Fibroblast of lung (primary cell): ENCODE measurements around the gene C12orf42. TPM values are rescaled to one million over a fixed set of nuclear protein-coding genes. Genes with fewer than 3 reads are reported as not detected.

Experiments used
- DNase-seq, 2 donors: peaks; one replicate each; pipeline versions ENCODE4 v3.0.0 to v3.0.0-alpha.2; 2010; ENCODE audit warnings: low read depth in 2 of 2
- H2AFZ ChIP-seq: 2 replicates; pipeline ENCODE4 v1.5.1; 2012; ENCODE audit warnings: low read length, control low read depth, inconsistent platforms
- H3K27ac ChIP-seq: 2 replicates; pipeline ENCODE4 v1.5.1; 2011; ENCODE audit warnings: low read length, control low read depth; ENCODE audit not compliant: insufficient read depth
- H3K27me3 ChIP-seq: 2 replicates; pipeline ENCODE4 v1.5.1; 2011; ENCODE audit warnings: mild to moderate bottlenecking, low read length; ENCODE audit not compliant: control insufficient read depth, insufficient read depth
- H3K36me3 ChIP-seq: 2 replicates; pipeline ENCODE4 v1.5.1; 2011; ENCODE audit warnings: low read length; ENCODE audit not compliant: control insufficient read depth, insufficient read depth
- H3K4me1 ChIP-seq: 2 replicates; pipeline ENCODE4 v1.5.1; 2011; ENCODE audit warnings: low read length; ENCODE audit not compliant: control insufficient read depth, insufficient read depth; ENCODE audit errors: extremely low read depth
- H3K4me2 ChIP-seq: 2 replicates; pipeline ENCODE4 v1.5.1; 2011; ENCODE audit warnings: low read length, control low read depth; ENCODE audit not compliant: insufficient read depth; ENCODE audit errors: extremely low read depth
- H3K4me3 ChIP-seq, 4 experiments: fragments of 200-600 bp in 1 of 4; sonication (generic) in 1 of 4; replicated peaks in 1 of 4; 2 replicates each; pipeline ENCODE4 v1.5.1; 2011 to 2016; ENCODE audit warnings: low read length in 4 of 4, low read depth in 3 of 4, mild to moderate bottlenecking in 3 of 4, control low read depth in 2 of 4, inconsistent platforms in 1 of 4, mixed read lengths in 1 of 4; ENCODE audit not compliant: insufficient read depth in 1 of 4; ENCODE audit errors: control extremely low read depth in 1 of 4
- H3K79me2 ChIP-seq: 2 replicates; pipeline ENCODE4 v1.5.1; 2012; ENCODE audit warnings: mild to moderate bottlenecking, low read length, inconsistent platforms; ENCODE audit not compliant: control insufficient read depth, insufficient read depth
- H3K9ac ChIP-seq: 2 replicates; pipeline ENCODE4 v1.5.1; 2011; ENCODE audit warnings: mild to moderate bottlenecking, low read length, control low read depth; ENCODE audit not compliant: insufficient read depth
- H3K9me3 ChIP-seq: 2 replicates; pipeline ENCODE4 v1.5.1; 2012; ENCODE audit warnings: low read depth, low read length; ENCODE audit not compliant: control insufficient read depth, insufficient read depth
- H4K20me1 ChIP-seq: 2 replicates; pipeline ENCODE4 v1.5.1; 2011; ENCODE audit warnings: low read length; ENCODE audit not compliant: control insufficient read depth, insufficient read depth; ENCODE audit errors: extremely low read depth
- CTCF ChIP-seq, 2 donors: IDR thresholded peaks in 1 of 2; conservative IDR thresholded peaks in 1 of 2; 1 replicate in 1 of 2; 2 replicates in 1 of 2; pipeline ENCODE4 v1.5.1; 2011 to 2012; ENCODE audit warnings: low read length in 2 of 2, control low read depth in 1 of 2, inconsistent platforms in 1 of 2, low read depth in 1 of 2, mild to moderate bottlenecking in 1 of 2
- EZH2 ChIP-seq: IDR thresholded peaks from 2 replicates; pipeline ENCODE4 v1.5.1; 2012; ENCODE audit warnings: low read length, control low read depth, mild to moderate bottlenecking; ENCODE audit errors: missing control alignments
- polyA plus RNA-seq, 2 donors: library from polyadenylated mRNA; depleted of rRNA in 1 of 2; stranded (reverse) in 1 of 2; unstranded in 1 of 2; fragments of >200 nt; gene quantifications; 2 replicates each; pipeline ENCODE4 v1.2.1, GENCODE V29; 2011 to 2012; ENCODE audit warnings: missing spikeins in 1 of 2
- total RNA-seq: library from RNA; depleted of rRNA; stranded (reverse); fragments of >200 nt; gene quantifications from 2 replicates; pipeline ENCODE4 v1.2.1, GENCODE V29; 2014

C12orf42 gene
- total and polyA plus RNA-seq, 2 donors (not counting 1 experiment from before 2014, with no cell fraction given) = not detected

GRCh38 chr12:103538397-103538796 is 42.6 kb upstream of the C12orf42 start:
- H2AFZ ChIP-seq = no peak overlapping the region
- H3K9ac ChIP-seq = no peak overlapping the region
- H3K4me1 ChIP-seq = no peaks in the 10 kb centered on the region
- H3K79me2 ChIP-seq = no peaks in the 10 kb centered on the region
- no peak overlapping the region for H3K4me3 ChIP-seq
- no peak overlapping the region for H3K4me2 ChIP-seq
- H3K27me3 ChIP-seq = no peaks in the 10 kb centered on the region
- no peaks in the 10 kb centered on the region for H4K20me1 ChIP-seq
- no peaks in the 10 kb centered on the region for H3K36me3 ChIP-seq
- TF ChIP-seq CTCF (conservative IDR thresholded peaks at IDR 0.05 in 1 of 2, IDR thresholded peaks at IDR 0.05 in 1 of 2; ENCODE audit: low read depth in 1 of 2, low read length in 2 of 2) (no peak), EZH2 (no peak)
- DNase-seq = no peak
- H3K9me3 ChIP-seq = no peaks in the 10 kb centered on the region
- no peak overlapping the region for H3K27ac ChIP-seq

- no peak overlapping the region for H3K4me2 ChIP-seq
- H4K20me1 ChIP-seq = no peaks in the 10 kb centered on the region
- no peaks in the 10 kb centered on the region for H3K9me3 ChIP-seq
- no peak overlapping the region for H3K9ac ChIP-seq
- H3K27me3 ChIP-seq = no peaks in the 10 kb centered on the region
- H3K79me2 ChIP-seq = no peaks in the 10 kb centered on the region
- no peak overlapping the region for H3K27ac ChIP-seq
- H3K4me1 ChIP-seq = no peaks in the 10 kb centered on the region
- H3K4me3 ChIP-seq = no peak overlapping the region
- no peaks in the 10 kb centered on the region for H3K36me3 ChIP-seq
- no peak overlapping the region for H2AFZ ChIP-seq
- no peak for TF ChIP-seq CTCF (conservative IDR thresholded peaks at IDR 0.05 in 1 of 2, IDR thresholded peaks at IDR 0.05 in 1 of 2; ENCODE audit: low read depth in 1 of 2, low read length in 2 of 2)
- no peak for TF ChIP-seq EZH2
- DNase-seq = no peak
These were observed 34.7 kb upstream of the C12orf42 start for GRCh38 chr12:103530307-103531066.

- no peaks in the 10 kb centered on the region for H3K4me1 ChIP-seq
- no peaks in the 10 kb centered on the region for H3K79me2 ChIP-seq
- H4K20me1 ChIP-seq = no peaks in the 10 kb centered on the region
- no peaks in the 10 kb centered on the region for H3K27me3 ChIP-seq
- no peak overlapping the region for H3K4me3 ChIP-seq
- no peak overlapping the region for H3K27ac ChIP-seq
- H3K4me2 ChIP-seq = no peak overlapping the region
- H3K36me3 ChIP-seq = no peaks in the 10 kb centered on the region
- DNase-seq = no peak
- no peak overlapping the region for H2AFZ ChIP-seq
- no peaks in the 10 kb centered on the region for H3K9me3 ChIP-seq
- TF ChIP-seq EZH2 = no peak
- TF ChIP-seq CTCF (conservative IDR thresholded peaks at IDR 0.05 in 1 of 2, IDR thresholded peaks at IDR 0.05 in 1 of 2; ENCODE audit: low read depth in 1 of 2, low read length in 2 of 2) = no peak
- no peak overlapping the region for H3K9ac ChIP-seq
These were observed 33.5 kb upstream of the C12orf42 start for GRCh38 chr12:103529306-103529705.
